GM12878 (cell line): ENCODE measurements around the gene P3H1. TPM values are rescaled to one million over a fixed set of nuclear protein-coding genes. Genes with fewer than 3 reads are reported as not detected.

Experiments
- ATAC-seq: fragments of 200-7000 bp; cut with Tn5 transposase; 3 replicates; pipeline ENCODE4 v1.9.1; 2020; ENCODE audit warnings: mild to moderate bottlenecking, moderate library complexity
- BruUV-seq: library from RNA; stranded (reverse); fragments of 400-500 nt; replicated peaks from 2 replicates; lab custom pipeline; 2021; lab: Mats Ljungman, UMichigan
- CTCF ChIA-PET: fragments of 300-600 bp; sonication (Branson Sonifier 250); formaldehyde crosslinking; extraction: SDS; loops from one replicate; lab custom pipeline; 2021; ENCODE audit warnings: inconsistent platforms; lab: Yijun Ruan, JAX
- POLR2A ChIA-PET: fragments of 350-600 bp; formaldehyde crosslinking; extraction: SDS; loops from one replicate; lab custom pipeline; 2021; ENCODE audit warnings: inconsistent platforms; lab: Charles Lee
- RAD21 ChIA-PET: fragments of 300-600 bp; sonication (Branson Sonifier 250); formaldehyde crosslinking; loops from one replicate; lab custom pipeline; 2023; ENCODE audit warnings: antibody characterized with exemption; ENCODE audit not compliant: unreplicated experiment; lab: Charles Lee
- SMC1A ChIA-PET: fragments of 300-600 bp; sonication (Branson Sonifier 250); formaldehyde crosslinking; loops from one replicate; lab custom pipeline; 2023; ENCODE audit not compliant: unreplicated experiment, uncharacterized antibody; lab: Charles Lee
- DNase-seq: peaks from one replicate; pipeline ENCODE4 v3.0.0-alpha.2; 2011; ENCODE audit warnings: low read depth, low spot score
- FAIRE-seq: peaks from 3 replicates; lab custom pipeline; 2011; peaks lifted over from hg19 to GRCh38; lab: Jason Lieb, UNC
- H2AFZ ChIP-seq: 2 replicates; pipeline ENCODE4 v1.6.0; 2011; ENCODE audit warnings: low read depth, low read length, control low read depth; ENCODE audit not compliant: control insufficient read depth
- H3K27ac ChIP-seq: 2 replicates; pipeline ENCODE4 v1.5.1; 2011; ENCODE audit warnings: control low read depth; ENCODE audit not compliant: control insufficient read depth, insufficient read depth
- H3K27me3 ChIP-seq, 2 experiments: replicated peaks in 1 of 2; 2 replicates each; pipeline versions ENCODE4 v1.6.0 to v1.6.1; 2011; ENCODE audit warnings: low read length in 1 of 2; ENCODE audit not compliant: control insufficient read depth in 2 of 2, insufficient read depth in 2 of 2
- H3K36me3 ChIP-seq, 2 experiments: 2 replicates each; pipeline ENCODE4 v1.5.1; 2011; ENCODE audit warnings: low read length in 1 of 2; ENCODE audit not compliant: control insufficient read depth in 2 of 2, insufficient read depth in 2 of 2
- H3K4me1 ChIP-seq: 2 replicates; pipeline ENCODE4 v1.6.1; 2011; ENCODE audit warnings: mild to moderate bottlenecking, low read length, moderate library complexity, mixed read lengths; ENCODE audit not compliant: control insufficient read depth, insufficient read depth
- H3K4me2 ChIP-seq: 2 replicates; pipeline ENCODE4 v1.6.0; 2011; ENCODE audit warnings: control low read depth; ENCODE audit not compliant: control insufficient read depth, insufficient read depth
- H3K4me3 ChIP-seq: fragments of 200-600 bp; sonication (generic); 2 replicates; pipeline ENCODE4 v1.5.1; 2016
- H3K79me2 ChIP-seq: 2 replicates; pipeline ENCODE4 v1.6.0; 2011; ENCODE audit warnings: low read length; ENCODE audit not compliant: control insufficient read depth, insufficient read depth
- H3K9ac ChIP-seq: 2 replicates; pipeline ENCODE4 v1.8.0; 2011; ENCODE audit warnings: low read length, control low read depth, mixed read lengths; ENCODE audit not compliant: control insufficient read depth, insufficient read depth
- H3K9me3 ChIP-seq: replicated peaks from 3 replicates; pipeline ENCODE4 v1.5.1; 2011; ENCODE audit warnings: mild to moderate bottlenecking, low read length; ENCODE audit not compliant: control insufficient read depth, insufficient read depth
- H4K20me1 ChIP-seq: 2 replicates; pipeline ENCODE4 v1.6.0; 2011; ENCODE audit not compliant: control insufficient read depth, insufficient read depth
- ATF2 ChIP-seq: IDR thresholded peaks from 2 replicates; pipeline ENCODE4 v1.6.1; 2012; ENCODE audit warnings: low read length, inconsistent platforms
- BACH1 ChIP-seq: fragments of 450-650 bp; IDR thresholded peaks from 2 replicates; pipeline ENCODE4 v1.6.1; 2017; ENCODE audit warnings: mild to moderate bottlenecking, borderline replicate concordance
- FOS ChIP-seq: IDR thresholded peaks from 3 replicates; pipeline ENCODE4 v1.6.1; 2011; ENCODE audit warnings: borderline replicate concordance; ENCODE audit not compliant: insufficient read length; ENCODE audit errors: extremely low read depth
- GABPA ChIP-seq: IDR thresholded peaks from 2 replicates; pipeline ENCODE4 v1.6.1; 2014; ENCODE audit warnings: antibody characterized with exemption, low read depth, mild to moderate bottlenecking, inconsistent platforms
- IRF3 ChIP-seq: fragments of 450-650 bp; IDR thresholded peaks from 2 replicates; pipeline ENCODE4 v1.6.1; 2014; ENCODE audit warnings: mild to moderate bottlenecking
- JUND ChIP-seq: IDR thresholded peaks from 2 replicates; pipeline ENCODE4 v1.6.1; 2012; ENCODE audit warnings: low read depth, mild to moderate bottlenecking, low read length, improper control_type of control experiment, moderate library complexity
- SREBF1 ChIP-seq: IDR thresholded peaks from 2 replicates; pipeline ENCODE4 v1.6.1; 2012; ENCODE audit warnings: mild to moderate bottlenecking, low read length
- SUPT20H ChIP-seq: IDR thresholded peaks from 2 replicates; pipeline ENCODE4 v1.6.1; 2011; ENCODE audit warnings: low read depth, mild to moderate bottlenecking, low read length, moderate library complexity, borderline replicate concordance; ENCODE audit not compliant: control insufficient read depth
- WGBS: methylation state at CpG from one replicate; pipeline ENCODE4 v1.1.6; 2016; ENCODE audit warnings: low lambda C conversion rate; ENCODE audit not compliant: insufficient replicate concordance, insufficient coverage; ENCODE audit errors: missing lambda C conversion rate; 5-methylcytosine and 5-hydroxymethylcytosine counted together
- in situ Hi-C: fragments of 300-500 bp; cut with MboI; formaldehyde crosslinking; loops from 9 replicates; pipeline ENCODE4 v1.14.3; 2018; ENCODE audit warnings: mixed read lengths
- intact Hi-C: fragments of 100-400 bp; cut with micrococcal nuclease; formaldehyde crosslinking; loops from one replicate; pipeline ENCODE4 v1.14.2; 2022; ENCODE audit not compliant: unreplicated experiment
- polyA plus RNA-seq, 11 experiments: library from polyadenylated mRNA; depleted of rRNA in 4 of 11; unstranded in 6 of 11; stranded (reverse) in 5 of 11; fragments of >200 nt; fragmentation: Nextera tagmentation in 4 of 11; fragmentation: Illumina TruSeq in 1 of 11; extraction: Ambion mirVana in 4 of 11; extraction: Trizol in 1 of 11; gene quantifications; 1 replicate in 1 of 11; 2 replicates in 10 of 11; pipeline versions ENCODE4 v1.2.1 to v1.2.3, GENCODE V29; 2011 to 2016; ENCODE audit warnings: inconsistent platforms in 2 of 11, missing spikeins in 2 of 11, low read depth in 1 of 11
- total RNA-seq, 4 experiments: library from RNA; depleted of rRNA in 3 of 4; stranded (reverse); fragments of >200 nt in 3 of 4; fragmentation: Illumina TruSeq in 1 of 4; extraction: Trizol in 1 of 4; gene quantifications; 2 replicates each; pipeline versions ENCODE4 v1.2.1 to v1.2.3, GENCODE V29; 2013 to 2021
- TF ChIP-seq, protein P1 (sequence below): fragments of 450-650 bp; formaldehyde crosslinking; IDR thresholded peaks from 2 replicates; pipeline ENCODE4 v1.4.0; 2022; ENCODE audit warnings: mild to moderate bottlenecking, moderate library complexity

Gene P3H1
- total and polyA plus RNA-seq, 10 of the 15 experiments (the other 5 are each of a cell fraction or from before 2014, with no cell fraction given), result 0.72 to 42.4 (median 26.0) TPM

DNA sequence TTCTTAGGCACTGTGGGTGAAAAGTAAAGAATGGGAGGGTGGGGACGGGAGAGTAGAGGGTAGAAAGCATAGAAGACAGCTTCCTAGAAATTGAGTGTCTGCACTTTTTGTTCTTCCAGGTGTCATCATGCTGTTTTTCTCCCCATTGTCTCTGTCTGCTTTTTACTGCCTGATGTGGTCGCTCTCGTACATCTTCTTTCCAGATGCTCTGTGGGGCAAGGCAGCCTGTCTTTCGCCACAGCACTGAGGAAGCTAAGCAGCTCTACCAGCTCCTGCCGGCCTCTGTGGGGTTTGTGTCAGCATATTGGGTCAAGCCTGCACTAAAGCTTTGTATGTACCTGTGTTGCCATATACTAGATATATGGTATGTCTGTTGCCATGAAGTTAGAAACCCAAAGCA is 31.2 kb upstream of the P3H1 start:
- ATAC-seq (no peak), FAIRE-seq (no peak), DNase-seq (no peak)
- H3K4me2 ChIP-seq, result no peak overlapping the region
- RAD21 ChIA-PET, result no interaction called here
- no peak overlapping the region for H3K4me3 ChIP-seq
- TF ChIP-seq BACH1 (no peak), JUND (no peak), IRF3 (no peak), FOS (no peak), SUPT20H (no peak), ATF2 (no peak), GABPA (no peak), SREBF1 (no peak)
- TF ChIP-seq, protein P1, sequence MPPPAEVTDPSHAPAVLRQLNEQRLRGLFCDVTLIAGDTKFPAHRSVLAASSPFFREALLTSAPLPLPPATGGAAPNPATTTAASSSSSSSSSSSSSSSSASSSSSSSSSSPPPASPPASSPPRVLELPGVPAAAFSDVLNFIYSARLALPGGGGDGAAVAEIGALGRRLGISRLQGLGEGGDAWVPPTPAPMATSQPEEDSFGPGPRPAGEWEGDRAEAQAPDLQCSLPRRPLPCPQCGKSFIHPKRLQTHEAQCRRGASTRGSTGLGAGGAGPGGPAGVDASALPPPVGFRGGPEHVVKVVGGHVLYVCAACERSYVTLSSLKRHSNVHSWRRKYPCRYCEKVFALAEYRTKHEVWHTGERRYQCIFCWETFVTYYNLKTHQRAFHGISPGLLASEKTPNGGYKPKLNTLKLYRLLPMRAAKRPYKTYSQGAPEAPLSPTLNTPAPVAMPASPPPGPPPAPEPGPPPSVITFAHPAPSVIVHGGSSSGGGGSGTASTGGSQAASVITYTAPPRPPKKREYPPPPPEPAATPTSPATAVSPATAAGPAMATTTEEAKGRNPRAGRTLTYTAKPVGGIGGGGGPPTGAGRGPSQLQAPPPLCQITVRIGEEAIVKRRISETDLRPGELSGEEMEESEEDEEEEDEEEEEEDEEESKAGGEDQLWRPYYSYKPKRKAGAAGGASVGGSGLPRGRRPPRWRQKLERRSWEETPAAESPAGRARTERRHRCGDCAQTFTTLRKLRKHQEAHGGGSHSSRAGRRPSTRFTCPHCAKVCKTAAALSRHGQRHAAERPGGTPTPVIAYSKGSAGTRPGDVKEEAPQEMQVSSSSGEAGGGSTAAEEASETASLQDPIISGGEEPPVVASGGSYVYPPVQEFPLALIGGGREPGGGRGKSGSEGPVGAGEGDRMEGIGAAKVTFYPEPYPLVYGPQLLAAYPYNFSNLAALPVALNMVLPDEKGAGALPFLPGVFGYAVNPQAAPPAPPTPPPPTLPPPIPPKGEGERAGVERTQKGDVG (CRISPR knock-in tag), result no peak
- H3K36me3 ChIP-seq, result no peaks in the 10 kb centered on the region
- H3K9ac ChIP-seq, result no peak overlapping the region
- no peaks in the 10 kb centered on the region for H4K20me1 ChIP-seq
- in situ Hi-C loops (no loop called here), intact Hi-C loops (no loop called here)
- H3K79me2 ChIP-seq, result no peaks in the 10 kb centered on the region
- H3K27me3 ChIP-seq, result no peaks in the 10 kb centered on the region
- SMC1A ChIA-PET, result interaction anchor here (0.5 to 1.5 kb wide), 2 partner anchors 10 to 572 kb away, joined by 3 to 4 read pairs; no protein-coding TSS in a partner anchor
- H3K27ac ChIP-seq, result no peak overlapping the region
- 26% methylated on average over 5 of the region's 5 CpGs for WGBS
- CTCF ChIA-PET, result no interaction called here
- H3K4me1 ChIP-seq, result no peaks in the 10 kb centered on the region
- POLR2A ChIA-PET, result no interaction called here
- H2AFZ ChIP-seq, result no peak overlapping the region
- no peaks in the 10 kb centered on the region for H3K9me3 ChIP-seq
- BruUV-seq, result no TSS peak
